B cell (primary cell): ENCODE data around the gene NXPE3.

Source experiments
- CTCF ChIP-seq: fragments of 200-600 bp; IDR thresholded peaks from one replicate; pipeline ENCODE4 v1.8.0; 2022; ENCODE audit warnings: antibody characterized with exemption, mild to moderate bottlenecking
- EZH2 ChIP-seq: IDR thresholded peaks from 2 replicates; pipeline ENCODE4 v1.6.1; 2012; ENCODE audit warnings: borderline replicate concordance, low read depth, mild to moderate bottlenecking, moderate library complexity, low read length; ENCODE audit not compliant: insufficient read depth, poor library complexity, severe bottlenecking

- TF ChIP-seq EZH2 (no peak), CTCF (no peak)
Measured at GRCh38 chr3:101870138-101870537, 91.1 kb downstream of the NXPE3 start.
